ENCODE measurements around the gene GUCA1C. TPM values are rescaled to one million over a fixed set of nuclear protein-coding genes. Genes with fewer than 3 reads are reported as not detected.

Gene GUCA1C
- 10 to 100 TPM in 4 of 6 donors, 1 to 10 TPM in 2; 6.2 to 21.0 (median 18.2) TPM for total RNA-seq
- polyA plus RNA-seq = 10 to 100 TPM in 1 of 2 donors, 1 to 10 TPM in 1; 2.9 to 13.0 TPM

GRCh38 chr3:108953700-108954099 is at the start of gene GUCA1C:
Gene GUCA1C, minus strand, starts transcription at chr3:108953879. Its CDS starts 117 bp downstream, at chr3:108953762.
- DNase-seq (no peak), FAIRE-seq (no peak), ATAC-seq (peak; percentile 69 to 86 (median 76))
- no peak for TF ChIP-seq CTCF (IDR thresholded peaks at IDR 0.05)
- Histone ChIP-seq H3K4me3 (peak within 1 kb of the TSS in 3 of 4 donors; percentile 15 to 37 (median 32)), H3K9me3 (no peaks in the 10 kb centered on the region), H3K36me3 (no peaks in the 10 kb centered on the region), H3K4me1 (peaks cover 0 to 5% (median 0%) of the 10 kb centered on the region in 3 donors), H3K27me3 (no peaks in the 10 kb centered on the region), H3K27ac (peak within 1 kb of the TSS in 2 of 4 donors; percentile 49 to 61)
- WGBS, 2 donors = 31 to 41% methylated on average over 1 of the region's 1 CpG
- intact Hi-C loops (cut with DNase I) = no loop called here

- TF ChIP-seq CTCF (IDR thresholded peaks at IDR 0.05) = no peak
- no peaks in the 10 kb centered on the region for H3K27me3 ChIP-seq
- ATAC-seq = no peak
- FAIRE-seq = no peak
- H3K27ac ChIP-seq = no peak overlapping the region
- 66 to 77% methylated on average over 3 of the region's 3 CpGs for WGBS, 2 donors
- no peaks in the 10 kb centered on the region for H3K4me1 ChIP-seq
- H3K36me3 ChIP-seq = no peaks in the 10 kb centered on the region
- H3K9me3 ChIP-seq = no peaks in the 10 kb centered on the region
- intact Hi-C loops (cut with DNase I) = no loop called here
- DNase-seq = no peak
- no peak overlapping the region for H3K4me3 ChIP-seq
These were observed 44.8 kb upstream of the GUCA1C start for GRCh38 chr3:108998436-108998835.

GRCh38 chr3:108985844-108986243 is 32.2 kb upstream of the GUCA1C start:
- no peak for ATAC-seq
- no peak for DNase-seq
- no peaks in the 10 kb centered on the region for H3K36me3 ChIP-seq
- H3K9me3 ChIP-seq = no peaks in the 10 kb centered on the region
- peaks cover 0 to 8% (median 0%) of the 10 kb centered on the region in 3 donors for H3K4me1 ChIP-seq
- intact Hi-C loops (cut with DNase I) = no loop called here
- no peaks in the 10 kb centered on the region for H3K27me3 ChIP-seq
- FAIRE-seq = no peak
- no peak overlapping the region for H3K4me3 ChIP-seq
- WGBS, 2 donors = 0% methylated on average over 1 of the region's 1 CpG
- H3K27ac ChIP-seq = no peak overlapping the region
- TF ChIP-seq CTCF (IDR thresholded peaks at IDR 0.05) = no peak

- 85 to 90% methylated on average over 1 of the region's 1 CpG for WGBS, 2 donors
- ATAC-seq (peak; percentile 81 to 93 (median 91)), DNase-seq (no peak), FAIRE-seq (no peak)
- Histone ChIP-seq H3K4me1 (peaks cover 0 to 8% (median 0%) of the 10 kb centered on the region in 3 donors), H3K27me3 (no peaks in the 10 kb centered on the region), H3K27ac (no peak overlapping the region), H3K36me3 (no peaks in the 10 kb centered on the region), H3K4me3 (no peak overlapping the region), H3K9me3 (no peaks in the 10 kb centered on the region)
- TF ChIP-seq CTCF (IDR thresholded peaks at IDR 0.05) = no peak
- intact Hi-C loops (cut with DNase I) = no loop called here
These were observed 29.4 kb upstream of the GUCA1C start for GRCh38 chr3:108983051-108983450.

GRCh38 chr3:108976058-108976457 is 22.4 kb upstream of the GUCA1C start:
- ATAC-seq (no peak), DNase-seq (no peak), FAIRE-seq (no peak)
- WGBS, 2 donors = 33 to 53% methylated on average over 2 of the region's 2 CpGs
- TF ChIP-seq CTCF (IDR thresholded peaks at IDR 0.05) = no peak
- Histone ChIP-seq H3K4me1 (peaks cover 8 to 20% (median 17%) of the 10 kb centered on the region in 3 donors), H3K27ac (no peak overlapping the region), H3K36me3 (no peaks in the 10 kb centered on the region), H3K27me3 (no peaks in the 10 kb centered on the region), H3K4me3 (no peak overlapping the region), H3K9me3 (no peaks in the 10 kb centered on the region)
- intact Hi-C loops (cut with DNase I) = no loop called here

Data from pancreas (tissue), 10 donors.